Measurements from ENCODE around the gene FANCI. TPM values are rescaled to one million over a fixed set of nuclear protein-coding genes. Genes with fewer than 3 reads are reported as not detected.

Gene FANCI
- total RNA-seq: 10 to 100 TPM in 1 of 6 donors, 1 to 10 TPM in 5; 5.0 to 10.9 (median 6.6) TPM

- 1% methylated on average over 29 to 47 of the region's 69 CpGs for WGBS, 2 donors
- ATAC-seq (ENCODE audit: low FRiP score in 2 of 2): peak; percentile 98 to 99
- DNase-seq: peak; percentile 96 to 98
- peaks cover 12 to 19% (median 15%) of the 10 kb centered on the region in 4 donors for H3K4me1 ChIP-seq
- H3K9me3 ChIP-seq: no peaks in the 10 kb centered on the region
- no peaks in the 10 kb centered on the region for H3K27me3 ChIP-seq
- H3K36me3 ChIP-seq: no peaks in the 10 kb centered on the region
- TF ChIP-seq POLR2AphosphoS5 (IDR thresholded peaks at IDR 0.05): peak; percentile 60 to 82
- TF ChIP-seq POLR2A (IDR thresholded peaks at IDR 0.05): peak in 1 of 4 donors; percentile 61
- peak; percentile 23 to 81 (median 52) for TF ChIP-seq CTCF (IDR thresholded peaks at IDR 0.05)
- no peak for TF ChIP-seq EP300 (IDR thresholded peaks at IDR 0.05)
- peak within 1 kb of the TSS; percentile 68 to 94 (median 89) for H3K4me3 ChIP-seq
- peak within 1 kb of the TSS; percentile 23 to 87 (median 75) for H3K27ac ChIP-seq
Observed at GRCh38 chr15:89243691-89244573, at the start of gene FANCI. FANCI (plus strand) TSS chr15:89243979; CDS start chr15:89247648, 3,669 bp downstream.

DNA sequence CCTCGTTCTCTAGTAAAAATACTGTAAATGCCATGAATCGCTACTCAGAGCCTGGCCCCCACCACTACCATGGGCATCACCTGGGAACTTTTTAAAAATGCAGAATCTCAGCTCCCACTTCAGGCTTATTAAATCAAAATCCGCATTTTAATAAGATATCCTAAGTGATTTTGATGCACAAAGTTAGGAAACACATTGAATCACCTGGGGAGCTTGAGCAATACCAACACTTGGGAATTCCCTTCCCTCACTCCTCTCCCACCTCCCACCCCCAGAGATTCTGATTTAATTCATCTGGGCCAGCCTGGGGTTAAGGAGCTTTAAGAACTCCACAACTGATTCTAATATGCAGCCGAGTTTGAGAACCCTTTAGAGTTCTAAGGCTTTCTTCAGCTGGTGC lies 49.2 kb upstream of the FANCI start:
- Histone ChIP-seq H3K27ac (no peak overlapping the region), H3K9me3 (no peaks in the 10 kb centered on the region), H3K36me3 (peaks cover 31 to 91% (median 63%) of the 10 kb centered on the region in 4 donors), H3K4me3 (no peak overlapping the region), H3K27me3 (no peaks in the 10 kb centered on the region), H3K4me1 (peaks cover 0 to 23% (median 0%) of the 10 kb centered on the region in 4 donors)
- DNase-seq (no peak), ATAC-seq (ENCODE audit: low FRiP score in 2 of 2) (no peak)
- no peak for TF ChIP-seq POLR2AphosphoS5 (IDR thresholded peaks at IDR 0.05)
- no peak for TF ChIP-seq POLR2A (IDR thresholded peaks at IDR 0.05)
- no peak for TF ChIP-seq CTCF (IDR thresholded peaks at IDR 0.05)
- TF ChIP-seq EP300 (IDR thresholded peaks at IDR 0.05): no peak
- WGBS, 2 donors: 80 to 97% methylated on average over 4 of the region's 4 CpGs

- Histone ChIP-seq H3K27ac (no peak overlapping the region), H3K36me3 (peaks cover 31 to 91% (median 57%) of the 10 kb centered on the region in 4 donors), H3K9me3 (no peaks in the 10 kb centered on the region), H3K27me3 (no peaks in the 10 kb centered on the region), H3K4me3 (no peak overlapping the region), H3K4me1 (peaks cover 0 to 17% (median 0%) of the 10 kb centered on the region in 4 donors)
- TF ChIP-seq POLR2AphosphoS5 (IDR thresholded peaks at IDR 0.05) (no peak), EP300 (IDR thresholded peaks at IDR 0.05) (no peak), CTCF (IDR thresholded peaks at IDR 0.05) (no peak), POLR2A (IDR thresholded peaks at IDR 0.05) (no peak)
- ATAC-seq (ENCODE audit: low FRiP score in 2 of 2) (peak in 1 of 2 donors; percentile 47), DNase-seq (no peak)
- WGBS, 2 donors: 81 to 87% methylated on average over 8 of the region's 8 CpGs
Observed at GRCh38 chr15:89195836-89196235, 47.9 kb upstream of the FANCI start.

GRCh38 chr15:89196241-89196640 lies 47.5 kb upstream of the FANCI start:
- H3K27ac ChIP-seq: no peak overlapping the region
- no peak for DNase-seq
- ATAC-seq (ENCODE audit: low FRiP score in 2 of 2): no peak
- peaks cover 0 to 17% (median 0%) of the 10 kb centered on the region in 4 donors for H3K4me1 ChIP-seq
- H3K36me3 ChIP-seq: peaks cover 27 to 91% (median 53%) of the 10 kb centered on the region in 4 donors
- no peak for TF ChIP-seq POLR2AphosphoS5 (IDR thresholded peaks at IDR 0.05)
- no peaks in the 10 kb centered on the region for H3K27me3 ChIP-seq
- H3K9me3 ChIP-seq: no peaks in the 10 kb centered on the region
- no peak overlapping the region for H3K4me3 ChIP-seq
- WGBS, 2 donors: 88 to 94% methylated on average over 6 of the region's 6 CpGs

- no peaks in the 10 kb centered on the region for H3K9me3 ChIP-seq
- DNase-seq (no peak), ATAC-seq (ENCODE audit: low FRiP score in 2 of 2) (no peak)
- H3K4me3 ChIP-seq: no peak overlapping the region
- peak overlapping the region in 2 of 4 donors; percentile 46 to 49 for H3K27ac ChIP-seq
- H3K4me1 ChIP-seq: peaks cover 0 to 17% (median 0%) of the 10 kb centered on the region in 4 donors
- no peak for TF ChIP-seq CTCF (IDR thresholded peaks at IDR 0.05)
- no peak for TF ChIP-seq POLR2A (IDR thresholded peaks at IDR 0.05)
- no peak for TF ChIP-seq POLR2AphosphoS5 (IDR thresholded peaks at IDR 0.05)
- no peak for TF ChIP-seq EP300 (IDR thresholded peaks at IDR 0.05)
- H3K27me3 ChIP-seq: no peaks in the 10 kb centered on the region
- 52 to 56% methylated on average over 7 of the region's 7 CpGs for WGBS, 2 donors
- H3K36me3 ChIP-seq: peaks cover 25 to 89% (median 51%) of the 10 kb centered on the region in 4 donors
Observed at GRCh38 chr15:89196994-89197393, 46.8 kb upstream of the FANCI start.
